Activated T-cell treated with anti-CD3 and anti-CD28 coated beads, Interleukin-2, amount 50 U/mL, for 48 hours (primary cell): ENCODE results near the gene TBC1D2.

Experiments used
- DNase-seq, 2 experiments: peaks; one replicate each; pipeline ENCODE4 v3.0.0-alpha.2; 2020

Gene TBC1D2

DNA sequence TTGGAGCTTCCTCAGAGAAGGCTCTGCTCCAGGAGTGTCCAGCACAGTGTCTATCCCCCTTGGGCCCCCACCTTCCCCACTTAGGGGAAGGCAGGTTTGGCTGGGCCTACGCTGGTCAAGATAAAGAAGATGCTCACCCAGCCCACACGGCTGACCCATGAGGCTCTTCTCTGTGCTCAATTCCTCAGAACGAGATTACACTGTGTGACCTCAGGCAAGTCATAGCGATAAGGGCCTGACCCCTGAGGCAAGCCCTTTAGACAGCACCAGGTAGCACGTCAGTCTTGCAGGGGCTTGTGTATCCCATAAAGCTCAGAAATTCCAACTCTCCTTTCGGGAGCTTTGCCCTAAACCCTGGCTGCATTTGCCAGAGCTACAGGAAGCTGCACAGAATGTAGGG lies 95.7 kb downstream of the TBC1D2 start:
- DNase-seq, result no peak

DNA sequence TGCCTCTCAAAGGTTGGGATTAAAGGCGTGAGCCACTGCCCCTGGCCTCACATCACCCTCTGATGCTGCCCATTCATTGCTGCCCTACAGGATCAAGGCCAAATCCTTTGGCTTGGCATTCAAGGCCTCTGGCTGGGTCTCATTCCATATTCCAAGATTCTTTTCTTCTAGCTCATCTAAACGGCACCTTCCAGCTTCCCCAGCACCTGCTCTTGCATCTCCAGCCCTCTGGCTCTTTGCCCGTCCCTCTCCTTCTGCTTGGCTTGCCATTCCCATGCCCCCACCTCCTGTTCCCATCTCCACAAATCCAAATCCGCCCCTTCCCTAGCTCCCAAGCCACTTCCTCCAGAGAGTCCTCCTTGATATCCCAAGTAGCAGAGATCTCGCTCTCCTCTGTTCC lies 96.1 kb downstream of the TBC1D2 start:
- DNase-seq, result no peak

DNA sequence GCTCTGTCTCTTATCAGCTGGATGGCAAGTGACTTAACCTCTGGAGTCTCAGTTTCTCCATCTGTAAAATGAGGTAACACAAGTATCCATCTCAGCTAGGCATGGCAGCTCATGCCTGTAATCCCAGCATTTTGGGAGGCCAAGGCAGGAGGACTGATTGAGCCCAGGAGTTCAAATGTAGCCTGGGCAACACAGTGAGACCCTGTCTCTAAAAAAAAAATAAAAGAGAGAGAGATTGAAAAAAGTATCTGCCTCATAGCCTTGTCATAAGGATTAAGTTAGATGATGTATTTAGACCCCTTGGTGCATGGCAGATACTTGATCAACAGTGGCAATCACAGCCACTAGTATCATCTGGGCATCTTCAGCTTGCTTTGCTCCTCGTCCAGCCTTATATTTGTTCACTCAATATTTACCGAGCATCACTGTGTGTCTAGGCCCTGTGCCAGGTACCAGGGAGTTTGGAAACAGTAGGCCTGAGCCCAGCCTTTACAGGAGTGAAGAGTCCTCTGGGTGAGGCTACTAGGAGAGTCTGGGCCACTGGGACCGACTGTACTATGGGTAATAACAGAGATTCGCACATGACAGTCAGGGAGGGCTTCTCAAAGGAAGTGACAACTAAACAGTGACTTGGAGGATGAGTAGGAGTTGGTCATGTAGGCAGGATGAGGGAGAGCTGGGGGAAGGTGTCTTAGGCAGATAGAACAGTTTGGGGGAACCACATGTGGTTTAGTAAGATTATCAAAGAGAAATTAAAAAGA lies 97.2 kb downstream of the TBC1D2 start:
- no peak for DNase-seq

DNA sequence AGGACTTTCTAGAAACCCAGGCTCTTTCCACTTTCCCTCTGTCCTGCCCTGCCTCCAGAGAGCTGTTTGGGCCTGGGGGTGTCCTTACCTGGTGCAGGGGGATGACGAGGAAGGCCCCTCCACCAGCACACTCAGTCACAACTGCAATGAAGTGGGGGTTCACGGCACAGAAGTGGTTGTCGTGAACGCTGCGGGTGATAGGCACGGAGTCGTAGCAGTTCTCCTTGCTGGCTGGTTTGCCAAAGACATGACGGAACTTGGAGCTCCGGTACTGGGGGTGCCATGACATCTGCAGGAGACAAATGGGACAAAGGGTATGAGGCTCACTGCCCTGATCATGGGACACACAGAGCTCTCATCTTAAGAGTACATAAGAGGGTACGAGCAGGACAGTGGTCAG lies 98.1 kb downstream of the TBC1D2 start:
- no peak for DNase-seq

DNA sequence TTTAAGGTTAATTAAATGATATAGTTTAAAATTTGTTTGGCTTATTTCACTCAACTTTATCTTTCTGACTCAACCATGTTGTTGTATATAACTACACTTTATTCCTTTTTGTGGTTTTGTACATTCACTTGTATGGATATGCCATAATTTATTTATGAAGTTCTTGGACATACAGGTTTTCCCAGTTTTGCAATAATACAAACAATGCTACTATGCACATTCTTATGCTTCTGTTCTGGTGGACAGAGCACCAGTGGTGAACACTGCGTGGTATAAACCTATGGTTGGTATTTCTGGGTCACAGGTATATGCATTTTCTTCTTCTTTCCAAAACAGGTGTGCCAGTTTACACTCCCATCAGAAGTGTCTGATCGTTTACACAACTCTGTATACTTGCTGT lies 100.8 kb downstream of the TBC1D2 start:
- DNase-seq, result no peak

DNA sequence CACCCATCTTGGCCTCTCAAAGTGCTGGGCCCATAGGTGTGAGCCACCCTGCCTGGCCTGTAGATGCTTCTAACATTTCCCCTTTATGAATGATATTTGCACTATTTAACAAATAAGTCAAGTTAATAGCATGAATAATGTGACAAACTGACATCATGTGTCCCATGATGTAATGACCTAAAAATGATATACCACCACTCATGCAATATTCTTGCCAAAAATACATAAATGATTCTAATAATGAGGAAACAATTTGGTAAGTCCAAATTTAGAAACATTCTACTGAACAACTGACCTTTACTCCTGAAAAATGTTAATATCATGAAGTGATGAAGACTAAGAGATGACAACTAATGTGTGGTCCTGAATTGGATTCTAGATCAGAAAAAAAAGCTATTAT lies 102.9 kb downstream of the TBC1D2 start:
- no peak for DNase-seq

DNA sequence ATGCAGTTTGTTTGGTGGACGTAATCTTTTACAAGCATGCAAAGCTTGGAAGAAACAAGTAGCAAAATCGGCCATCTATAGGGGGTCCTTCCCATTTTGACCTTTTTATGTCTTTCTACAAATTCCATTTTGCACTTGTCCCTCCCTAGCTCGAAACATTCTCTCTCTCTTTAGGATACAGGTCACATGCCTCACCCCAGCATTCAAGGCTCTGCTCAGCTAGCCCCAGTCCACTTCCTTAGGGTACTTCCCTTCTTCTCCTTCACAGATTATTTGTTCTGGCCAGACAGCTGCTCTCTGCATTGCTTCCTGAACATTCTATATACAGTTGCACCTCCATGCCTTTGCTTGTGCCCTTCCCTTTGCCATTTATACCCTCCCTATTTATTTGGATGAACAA lies 104.7 kb downstream of the TBC1D2 start:
- no peak for DNase-seq

DNA sequence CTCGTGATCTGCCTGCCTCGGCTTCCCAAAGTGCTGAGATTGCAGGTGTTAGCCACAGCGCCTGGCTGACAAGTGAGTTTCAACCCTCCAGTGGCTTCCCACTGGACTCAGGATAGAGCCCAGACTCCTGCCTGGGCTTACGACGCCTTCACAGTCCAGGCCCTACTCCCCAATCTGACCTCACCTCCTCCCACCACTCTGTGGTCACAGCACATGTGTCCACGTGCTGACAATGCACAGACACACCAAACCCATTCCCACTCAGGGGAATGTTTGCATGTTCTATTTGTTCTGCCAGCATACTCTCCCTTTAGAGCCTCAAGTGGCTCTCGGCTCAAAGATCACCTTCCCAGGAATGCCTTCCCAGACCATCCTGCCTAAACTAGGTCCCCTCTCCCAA lies 105.3 kb downstream of the TBC1D2 start:
- DNase-seq, result no peak

DNA sequence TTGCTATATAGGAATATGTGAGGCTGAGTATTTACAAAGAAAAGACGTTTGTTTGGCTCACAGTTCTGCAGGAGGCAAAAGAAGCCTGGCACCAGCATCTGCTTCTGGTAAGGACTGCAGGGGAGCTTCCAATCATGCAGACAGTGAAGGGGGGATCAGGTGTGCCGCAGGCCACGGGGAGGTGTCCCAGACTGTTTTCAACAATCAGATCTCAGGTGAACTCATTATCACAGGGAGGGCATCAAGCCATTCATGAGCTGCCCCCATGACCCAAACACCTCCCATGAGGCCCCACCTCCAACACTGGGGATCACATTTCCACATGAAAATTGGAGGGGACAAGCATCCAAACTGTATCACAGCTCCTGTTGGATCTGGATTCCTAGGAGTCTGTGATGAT lies 106.0 kb downstream of the TBC1D2 start:
- DNase-seq, result no peak
